Right ventricle myocardium inferior (tissue), 1 donor: ENCODE measurements around the gene C2orf92. TPM values are rescaled to one million over a fixed set of nuclear protein-coding genes. Genes with fewer than 3 reads are reported as not detected.
"Not testable (repeated sequence)": the region's sequence is repeated elsewhere in the genome, so short reads cannot be mapped to it uniquely, and the experiment has no call there.

Experiments used
- ATAC-seq: fragments of 200-7000 bp; cut with Tn5 transposase; one replicate; pipeline ENCODE4 v1.9.1; 2020; ENCODE audit warnings: mild to moderate bottlenecking, moderate library complexity
- DNase-seq: peaks from one replicate; pipeline ENCODE4 v3.0.0; 2021; ENCODE audit errors: missing footprints
- intact Hi-C: fragments of 100-400 bp; cut with DNase I; formaldehyde crosslinking; loops from one replicate; pipeline ENCODE4 v1.11.0; 2022
- long read RNA-seq: library from polyadenylated mRNA; unstranded; transcript quantifications from one replicate; pipeline ENCODE4 v2.0.0, GENCODE V29; 2021
- total RNA-seq: library from RNA; stranded (reverse); fragmentation: NEBNext Ultra II Directional; extraction: Animal tissue kit (Norgen Biotek cat#: 25700); gene quantifications from one replicate; pipeline ENCODE4 v1.2.1, GENCODE V29; 2021
- donor health status: DM: no; HTN: yes; CAD: no; lungs with severe emphysema.

Gene C2orf92
- total RNA-seq, result 1.1 TPM
- long read RNA-seq, result 0 reads

- ATAC-seq (no peak), DNase-seq (no peak)
- intact Hi-C loops, result no loop called here
Measured at GRCh38 chr2:97669448-97669847, at the start of gene C2orf92. TSS of gene C2orf92 (plus strand) at chr2:97669713. CDS start at chr2:97669789, 76 bp downstream.

- intact Hi-C loops, result not testable (repeated sequence)
Measured at GRCh38 chr2:97620492-97620891, 49.0 kb upstream of the C2orf92 start.

GRCh38 chr2:97622976-97623375 lies 46.5 kb upstream of the C2orf92 start:
- intact Hi-C loops, ATAC-seq, DNase-seq: not testable (repeated sequence)

More at GRCh38 chr2:97620492-97620891, 49.0 kb upstream of the C2orf92 start:
- DNase-seq, ATAC-seq: not testable (repeated sequence)

GRCh38 chr2:97625354-97626048 lies 44.0 kb upstream of the C2orf92 start:
- ATAC-seq, DNase-seq, intact Hi-C loops: not testable (repeated sequence)

GRCh38 chr2:97626049-97626430 lies 43.5 kb upstream of the C2orf92 start:
- ATAC-seq, DNase-seq, intact Hi-C loops: not testable (repeated sequence)

- intact Hi-C loops, result no loop called here
- DNase-seq (no peak), ATAC-seq (no peak)
Measured at GRCh38 chr2:97644023-97644717, 25.3 kb upstream of the C2orf92 start.

GRCh38 chr2:97645112-97645694 lies 24.3 kb upstream of the C2orf92 start:
- ATAC-seq, result peak; percentile 53
- intact Hi-C loops, result loop anchor here (1.0 kb wide), 1 partner anchor 19 kb away; the partner anchor contains the start of gene ACTR1B
- DNase-seq, result peak; percentile 78

GRCh38 chr2:97645695-97646629 lies 23.6 kb upstream of the C2orf92 start, which contains the start of gene COX5B:
TSS of gene COX5B (plus strand) at chr2:97646062. CDS start at chr2:97646087, 25 bp downstream.
- peak; percentile 99 for ATAC-seq
- intact Hi-C loops, result loop anchor here (1.0 kb wide), 1 partner anchor 18 kb away; the partner anchor contains the start of gene ACTR1B

GRCh38 chr2:97646977-97647376 lies 22.5 kb upstream of the C2orf92 start:
- no peak for DNase-seq
- intact Hi-C loops, result no loop called here
- no peak for ATAC-seq

More at GRCh38 chr2:97645695-97646629, 23.6 kb upstream of the C2orf92 start, which contains the start of gene COX5B:
- DNase-seq, result peak; percentile 100

- DNase-seq (no peak), ATAC-seq (no peak)
- intact Hi-C loops, result no loop called here
Measured at GRCh38 chr2:97651114-97651513, 18.4 kb upstream of the C2orf92 start.

GRCh38 chr2:97653473-97653872 lies 16.0 kb upstream of the C2orf92 start:
- no peak for DNase-seq
- ATAC-seq, result no peak
- intact Hi-C loops, result no loop called here

GRCh38 chr2:97653874-97654273 lies 15.6 kb upstream of the C2orf92 start:
- DNase-seq (no peak), ATAC-seq (no peak)
- intact Hi-C loops, result no loop called here

GRCh38 chr2:97654309-97654708 lies 15.2 kb upstream of the C2orf92 start:
- DNase-seq (no peak), ATAC-seq (no peak)
- intact Hi-C loops, result no loop called here

GRCh38 chr2:97654791-97655190 lies 14.7 kb upstream of the C2orf92 start:
- no peak for ATAC-seq

GRCh38 chr2:97656129-97656755 lies 13.3 kb upstream of the C2orf92 start:
- ATAC-seq (peak; percentile 14), DNase-seq (no peak)
- intact Hi-C loops, result loop anchor here (5.0 kb wide), 1 partner anchor 896 kb away; no protein-coding TSS in a partner anchor

More at GRCh38 chr2:97654791-97655190, 14.7 kb upstream of the C2orf92 start:
- DNase-seq, result no peak
- intact Hi-C loops, result loop anchor here (5.0 kb wide), 1 partner anchor 898 kb away; no protein-coding TSS in a partner anchor

GRCh38 chr2:97656905-97657587 lies 12.5 kb upstream of the C2orf92 start:
- ATAC-seq, result no peak
- intact Hi-C loops, result loop anchor here (5.0 kb wide), 1 partner anchor 895 kb away; no protein-coding TSS in a partner anchor
- no peak for DNase-seq
